Endothelial cell (in vitro differentiated cells): ENCODE results near the gene PLEKHM2. TPM values are rescaled to one million over a fixed set of nuclear protein-coding genes. Genes with fewer than 3 reads are reported as not detected.

Experiments
- DNase-seq: peaks from one replicate; pipeline ENCODE4 v3.0.0; 2021; ENCODE audit warnings: low spot score
- H3K27ac Mint-ChIP-seq: one replicate; pipeline ENCODE4 v1.8.0; 2021; ENCODE audit warnings: mixed read lengths, inconsistent platforms; ENCODE audit not compliant: unreplicated experiment
- H3K27me3 Mint-ChIP-seq: one replicate; pipeline ENCODE4 v1.8.0; 2021; ENCODE audit warnings: mild to moderate bottlenecking, moderate library complexity, mixed read lengths, inconsistent platforms; ENCODE audit not compliant: unreplicated experiment
- H3K36me3 Mint-ChIP-seq: one replicate; pipeline ENCODE4 v1.8.0; 2021; ENCODE audit warnings: mild to moderate bottlenecking, low read depth, mixed read lengths, inconsistent platforms; ENCODE audit not compliant: unreplicated experiment
- H3K4me1 Mint-ChIP-seq: one replicate; pipeline ENCODE4 v1.8.0; 2021; ENCODE audit warnings: mild to moderate bottlenecking, mixed read lengths, inconsistent platforms; ENCODE audit not compliant: unreplicated experiment
- H3K4me3 Mint-ChIP-seq: one replicate; pipeline ENCODE4 v1.8.0; 2021; ENCODE audit warnings: mild to moderate bottlenecking, mixed read lengths, inconsistent platforms; ENCODE audit not compliant: unreplicated experiment
- H3K9me3 Mint-ChIP-seq: one replicate; pipeline ENCODE4 v1.8.0; 2021; ENCODE audit warnings: mixed read lengths, inconsistent platforms; ENCODE audit not compliant: unreplicated experiment
- CTCF ChIP-seq: fragments of 200-600 bp; sonication (generic); IDR thresholded peaks from one replicate; pipeline ENCODE4 v1.5.0; 2021; ENCODE audit warnings: antibody characterized with exemption; ENCODE audit not compliant: unreplicated experiment
- total RNA-seq: library from RNA; stranded (reverse); fragmentation: NEBNext Ultra II Directional; extraction: Animal tissue kit (Norgen Biotek cat#: 25700); gene quantifications from one replicate; pipeline ENCODE4 v1.2.1, GENCODE V29; 2021; ENCODE audit not compliant: unreplicated experiment

The PLEKHM2 gene
- total RNA-seq, 1 donor from 2014 or later, result 82.3 TPM

GRCh38 chr1:15765495-15766194 lies 81.5 kb downstream of the PLEKHM2 start:
- H3K4me3 Mint-ChIP-seq, result peak overlapping the region; percentile 56
- peaks cover 31% of the 10 kb centered on the region for H3K4me1 Mint-ChIP-seq
- no peaks in the 10 kb centered on the region for H3K9me3 Mint-ChIP-seq
- TF ChIP-seq CTCF, result no peak
- peaks cover 44% of the 10 kb centered on the region for H3K36me3 Mint-ChIP-seq
- peak overlapping the region; percentile 18 for H3K27ac Mint-ChIP-seq
- H3K27me3 Mint-ChIP-seq, result peaks cover 16% of the 10 kb centered on the region
- DNase-seq, result no peak

DNA sequence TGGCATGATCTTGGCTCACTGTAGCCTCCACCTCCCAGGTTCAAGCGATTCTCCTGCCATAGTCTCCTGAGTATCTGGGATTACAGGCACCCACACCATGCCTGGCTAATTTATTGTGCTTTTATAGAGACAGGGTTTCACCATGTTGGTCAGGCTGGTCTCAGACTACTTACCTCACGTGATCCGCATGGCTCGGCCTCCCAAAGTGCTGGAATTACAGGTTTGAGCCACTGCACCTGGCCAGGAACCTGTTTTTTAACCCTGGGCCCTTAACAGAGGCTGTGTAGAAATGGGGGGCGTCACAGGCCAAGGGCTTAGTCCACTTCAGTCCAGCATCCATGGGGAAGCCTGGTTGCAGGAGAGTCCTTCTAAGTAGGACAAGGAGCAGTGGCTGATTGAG lies 83.8 kb downstream of the PLEKHM2 start:
- H3K4me3 Mint-ChIP-seq, result no peak overlapping the region
- no peak for TF ChIP-seq CTCF
- peaks cover 12% of the 10 kb centered on the region for H3K4me1 Mint-ChIP-seq
- H3K27ac Mint-ChIP-seq, result no peak overlapping the region
- no peaks in the 10 kb centered on the region for H3K9me3 Mint-ChIP-seq
- peaks cover 48% of the 10 kb centered on the region for H3K36me3 Mint-ChIP-seq
- peaks cover 10% of the 10 kb centered on the region for H3K27me3 Mint-ChIP-seq
- no peak for DNase-seq

- Mint-ChIP-seq H3K9me3 (no peaks in the 10 kb centered on the region), H3K27ac (no peak overlapping the region), H3K27me3 (peaks cover 10% of the 10 kb centered on the region), H3K36me3 (peaks cover 48% of the 10 kb centered on the region), H3K4me1 (peaks cover 12% of the 10 kb centered on the region), H3K4me3 (no peak overlapping the region)
- DNase-seq, result no peak
- no peak for TF ChIP-seq CTCF
Observed at GRCh38 chr1:15768388-15768787, 84.3 kb downstream of the PLEKHM2 start.

DNA sequence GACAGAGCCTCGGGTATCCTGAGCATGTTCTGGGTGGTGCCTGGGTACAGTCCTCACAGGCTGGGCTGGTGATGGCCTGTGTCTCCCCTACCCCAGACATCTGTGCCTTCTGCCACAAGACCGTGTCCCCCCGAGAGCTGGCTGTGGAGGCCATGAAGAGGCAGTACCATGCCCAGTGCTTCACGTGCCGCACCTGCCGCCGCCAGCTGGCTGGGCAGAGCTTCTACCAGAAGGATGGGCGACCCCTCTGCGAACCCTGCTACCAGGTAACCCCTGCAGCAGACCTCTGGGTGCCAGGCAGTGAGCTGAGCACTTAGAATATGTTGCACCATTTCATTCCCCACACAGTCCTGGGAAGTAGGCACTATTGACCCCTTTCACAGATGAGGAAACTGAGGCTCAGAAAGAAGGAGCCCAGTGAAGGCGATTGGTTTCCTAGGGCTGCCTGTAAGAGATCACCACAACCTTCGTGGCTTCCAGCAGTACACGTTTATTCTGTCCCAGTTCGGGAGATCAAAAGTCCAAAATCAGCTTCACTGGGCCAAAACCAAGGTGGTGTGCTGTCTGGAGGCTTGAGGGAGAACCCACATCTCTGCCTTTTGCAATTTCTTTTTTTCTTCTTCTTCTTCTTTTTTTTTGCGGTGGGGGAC lies 86.3 kb downstream of the PLEKHM2 start:
- no peak for DNase-seq
- no peak overlapping the region for H3K27ac Mint-ChIP-seq
- no peak overlapping the region for H3K4me3 Mint-ChIP-seq
- no peaks in the 10 kb centered on the region for H3K9me3 Mint-ChIP-seq
- peaks cover 3% of the 10 kb centered on the region for H3K4me1 Mint-ChIP-seq
- TF ChIP-seq CTCF, result no peak
- H3K36me3 Mint-ChIP-seq, result peaks cover 40% of the 10 kb centered on the region
- peaks cover 3% of the 10 kb centered on the region for H3K27me3 Mint-ChIP-seq

DNA sequence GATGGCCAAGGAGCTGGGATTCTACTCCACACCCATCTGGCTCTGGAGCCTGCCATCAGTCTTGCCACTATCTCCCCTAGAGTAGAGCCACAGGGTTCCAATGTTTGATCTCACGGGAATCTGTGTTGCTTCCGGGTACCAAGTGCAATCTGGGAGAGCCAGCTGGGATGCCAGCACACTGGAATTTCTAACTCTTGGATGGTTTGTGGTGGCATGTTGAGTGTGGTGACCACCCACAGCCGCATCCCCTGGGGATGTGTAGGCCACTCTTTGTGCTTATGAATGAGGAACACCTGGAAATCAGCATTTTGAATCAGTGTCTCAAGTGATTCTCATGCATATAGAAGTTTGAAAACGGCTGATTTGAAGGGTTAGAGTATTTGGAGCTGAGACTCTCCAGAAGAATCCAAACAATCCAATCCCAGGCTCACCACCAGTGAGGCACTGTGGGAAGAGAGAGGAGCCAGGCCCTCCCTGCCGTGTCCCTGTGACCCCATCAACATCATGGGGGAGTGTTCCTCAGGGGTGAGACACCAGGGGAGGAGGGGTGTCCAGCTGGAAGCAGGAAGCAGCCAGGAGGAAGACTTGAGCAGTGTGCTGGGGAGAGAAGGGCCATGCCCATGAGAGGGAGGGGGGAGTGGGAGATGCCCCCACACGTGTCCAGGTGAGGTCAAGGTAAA lies 87.9 kb downstream of the PLEKHM2 start:
- H3K36me3 Mint-ChIP-seq, result peaks cover 40% of the 10 kb centered on the region
- no peak overlapping the region for H3K27ac Mint-ChIP-seq
- H3K27me3 Mint-ChIP-seq, result peaks cover 3% of the 10 kb centered on the region
- H3K9me3 Mint-ChIP-seq, result no peaks in the 10 kb centered on the region
- peak overlapping the region; percentile 63 for H3K4me3 Mint-ChIP-seq
- no peak for TF ChIP-seq CTCF
- no peak for DNase-seq
- H3K4me1 Mint-ChIP-seq, result peaks cover 1% of the 10 kb centered on the region
